Motor neuron (in vitro differentiated cells): Measurements from ENCODE around the gene GFY. TPM values are rescaled to one million over a fixed set of nuclear protein-coding genes. Genes with fewer than 3 reads are reported as not detected.
"Not testable (repeated sequence)": the region's sequence is repeated elsewhere in the genome, so short reads cannot be mapped to it uniquely, and the experiment has no call there.

Experiments used
- ATAC-seq, 8 experiments: fragments of 200-7000 bp; cut with Tn5 transposase; replicated peaks in 6 of 8; 2 replicates each; pipeline ENCODE4 v1.8.0; 2021; ENCODE audit warnings: mild to moderate bottlenecking in 8 of 8, moderate library complexity in 8 of 8
- H3K27ac ChIP-seq, 2 donors: fragments of 250-450 bp; sonication (Bioruptor Pico); 2 replicates each; pipeline ENCODE4 v1.9.0; 2021; ENCODE audit warnings: antibody characterized with exemption in 2 of 2, mild to moderate bottlenecking in 2 of 2, moderate library complexity in 1 of 2
- H3K4me1 ChIP-seq, 2 donors: fragments of 250-450 bp; sonication (Bioruptor Pico); replicated peaks in 1 of 2; 2 replicates each; pipeline ENCODE4 v1.6.1; 2021; ENCODE audit warnings: antibody characterized with exemption in 2 of 2, mild to moderate bottlenecking in 2 of 2, moderate library complexity in 1 of 2
- H3K4me3 ChIP-seq, 5 donors: fragments of 250-450 bp; sonication (Bioruptor Pico); 2 replicates each; pipeline ENCODE4 v1.9.0; 2021; ENCODE audit warnings: antibody characterized with exemption in 5 of 5, mild to moderate bottlenecking in 5 of 5, moderate library complexity in 4 of 5
- WGBS, 10 experiments: fragments of 450-650 bp; shearing (Covaris generic); methylation state at CpG; one replicate each; pipeline ENCODE4 v1.0.0; 2022; 5-methylcytosine and 5-hydroxymethylcytosine counted together
- in situ Hi-C, 9 experiments: fragments of 400-800 bp; cut with MboI; loops; one replicate each; pipeline ENCODE4 v1.15.0; 2021; ENCODE audit warnings: low sequenced_read_pairs in 9 of 9, low pct_unique_long_range_greater_than_20kb in 2 of 9; ENCODE audit not compliant: unreplicated experiment in 9 of 9
- total RNA-seq, 8 experiments: library from RNA; unstranded; fragments of 300-600 nt; gene quantifications; 2 replicates each; pipeline versions ENCODE4 v1.2.3 to v1.2.4, GENCODE V29; 2022

GFY gene
- total RNA-seq, 8 experiments from 2014 or later = 0.42 to 1.1 (median 0.67) TPM; not detected in 2

DNA sequence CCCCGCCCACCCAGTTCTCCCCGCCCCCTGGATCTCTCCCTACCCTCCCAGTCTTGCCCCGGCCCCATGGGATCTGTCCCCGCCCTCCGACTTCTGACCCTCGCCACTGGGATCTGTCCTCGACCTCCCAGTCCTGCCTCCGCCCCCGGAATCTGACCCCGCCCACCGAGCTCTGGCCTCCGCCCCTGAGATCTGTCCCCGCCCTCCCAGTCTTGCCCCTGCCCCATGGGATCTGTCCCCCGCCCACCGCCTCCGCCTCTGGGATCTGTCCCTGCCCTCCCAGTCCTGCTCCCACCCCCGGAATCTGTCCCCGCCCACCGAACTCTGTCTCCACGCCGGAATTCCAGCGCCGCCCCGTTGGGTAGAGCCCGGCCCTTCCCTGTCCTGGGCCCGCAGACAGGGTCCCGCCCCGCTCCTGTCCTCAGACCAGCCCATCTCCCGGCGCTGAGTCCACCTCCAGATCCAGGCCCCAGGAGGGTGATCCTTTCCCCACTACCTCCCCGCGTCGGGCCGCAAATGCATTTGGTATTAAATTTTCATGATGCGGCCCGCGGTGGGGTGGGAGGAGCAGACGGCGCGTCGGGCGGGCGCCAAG is 17.7 kb downstream of the GFY start:
- WGBS, 10 experiments = 0% methylated on average over 2 of the region's 43 CpGs; no CpG with 5 or more reads in 9 of the 10 experiments
- ATAC-seq = peak; percentile 54 to 77 (median 72)
- H3K4me3 ChIP-seq = peak overlapping the region; percentile 32 to 40 (median 34)
- H3K4me1 ChIP-seq = peaks cover 10 to 12% of the 10 kb centered on the region in 2 donors
- in situ Hi-C loops = loop anchor here in 2 of 9 experiments (10.0 kb wide), 1 partner anchor 48 kb away; no protein-coding TSS in a partner anchor
- peak overlapping the region in 1 of 2 donors; percentile 65 for H3K27ac ChIP-seq

DNA sequence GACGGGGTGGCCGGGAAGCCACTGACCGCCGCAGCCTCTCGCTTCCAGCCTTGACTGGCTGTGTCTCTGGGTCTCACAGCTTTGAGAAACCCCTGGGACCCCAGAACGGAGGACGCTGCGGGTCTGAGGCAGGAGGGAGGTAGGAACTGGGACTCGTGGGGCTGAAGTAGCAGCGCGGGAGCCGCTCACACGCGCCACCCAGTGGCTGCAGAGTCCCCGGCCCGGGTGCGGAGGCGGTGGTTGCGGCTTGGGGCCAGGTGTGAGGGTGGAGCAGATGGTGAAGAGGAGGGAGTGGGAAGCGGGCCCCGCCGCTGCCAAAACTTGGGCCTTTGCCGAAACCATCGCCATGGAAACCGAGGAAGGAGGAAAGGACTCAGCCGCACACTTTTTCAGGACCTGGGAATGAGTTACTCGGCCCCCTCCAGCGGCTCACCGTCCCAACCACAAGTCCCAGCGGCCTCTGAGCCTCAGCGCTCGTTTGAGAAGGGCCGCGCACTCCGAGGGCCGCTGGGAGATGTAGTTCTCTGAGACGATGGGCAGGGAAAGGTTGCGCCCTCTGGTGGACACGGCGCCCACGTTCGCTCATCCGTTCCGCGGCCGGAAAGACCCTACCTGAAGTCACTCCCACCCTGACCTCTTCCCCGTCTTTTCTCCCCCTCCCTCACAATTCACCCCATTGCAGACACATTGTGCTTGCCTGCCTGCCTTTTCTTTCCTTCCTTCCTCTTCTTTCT is 18.3 kb downstream of the GFY start:
- Histone ChIP-seq H3K4me3 (peak overlapping the region; percentile 32 to 40 (median 34)), H3K4me1 (peaks cover 10 to 12% of the 10 kb centered on the region in 2 donors), H3K27ac (peak overlapping the region in 1 of 2 donors; percentile 65)
- 0 to 4% (median 0%) methylated on average over 1 to 14 of the region's 47 CpGs; no CpG with 5 or more reads in 2 of the 10 experiments for WGBS, 10 experiments
- in situ Hi-C loops = loop anchor here in 2 of 9 experiments (10.0 kb wide), 1 partner anchor 49 kb away; no protein-coding TSS in a partner anchor
- peak; percentile 80 to 91 (median 86) for ATAC-seq

DNA sequence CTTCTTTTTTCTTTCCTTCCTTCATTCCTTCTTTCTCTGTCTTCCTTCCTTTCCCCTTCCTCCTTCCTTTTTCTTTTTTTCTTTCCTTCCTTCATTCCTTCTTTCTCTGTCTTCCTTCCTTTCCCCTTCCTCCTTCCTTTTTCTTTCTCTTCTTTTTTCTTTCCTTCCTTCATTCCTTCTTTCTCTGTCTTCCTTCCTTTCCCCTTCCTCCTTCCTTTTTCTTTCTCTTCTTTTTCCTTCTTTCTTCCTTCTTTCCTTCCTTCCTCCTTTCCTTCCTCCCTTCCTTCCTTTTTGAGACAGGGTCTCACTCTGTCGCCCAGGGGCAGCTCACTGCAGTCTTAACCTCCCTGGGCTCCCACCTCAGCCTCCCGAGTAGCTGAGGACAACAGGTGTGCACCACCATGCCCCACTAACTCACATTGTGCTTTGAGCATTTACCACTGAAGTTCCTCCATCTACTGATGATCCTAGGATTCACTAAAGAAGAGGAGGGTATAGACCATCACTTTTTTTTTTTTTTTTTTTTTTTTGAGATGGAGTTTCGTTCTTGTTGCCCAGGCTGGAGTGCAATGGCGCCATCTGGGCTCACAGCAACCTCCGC is 19.0 kb downstream of the GFY start:
- not testable (repeated sequence) for ATAC-seq, H3K4me3 ChIP-seq, H3K27ac ChIP-seq
- in situ Hi-C loops = loop anchor here in 2 of 9 experiments (10.0 kb wide), 1 partner anchor 49 kb away; no protein-coding TSS in a partner anchor
- 11 to 100% (median 60%) methylated on average over 1 to 5 of the region's 5 CpGs; no CpG with 5 or more reads in 1 of the 10 experiments for WGBS, 10 experiments
- H3K4me1 ChIP-seq = peaks cover 10 to 12% of the 10 kb centered on the region in 2 donors

DNA sequence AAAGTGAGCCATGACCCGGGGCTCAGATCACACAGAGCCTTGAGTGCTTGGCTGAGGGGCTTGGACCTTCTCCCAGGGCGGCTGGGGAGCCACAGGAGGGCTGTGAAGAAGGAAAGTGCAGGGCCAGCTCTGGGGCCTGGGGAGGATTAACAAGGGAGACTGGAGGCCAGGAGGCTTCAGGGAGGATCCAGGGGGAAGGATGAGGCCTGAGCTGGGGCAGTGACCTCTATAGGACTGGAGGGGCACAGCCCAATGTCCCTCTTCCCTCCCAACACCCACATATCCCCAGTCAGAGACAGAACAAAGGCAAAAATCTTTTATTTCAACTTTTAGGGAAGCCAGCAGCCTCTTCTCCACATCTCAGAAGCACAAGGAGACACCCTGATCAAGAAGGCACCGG is 20.8 kb downstream of the GFY start:
- no peak for ATAC-seq
- Histone ChIP-seq H3K4me1 (peaks cover 8 to 9% of the 10 kb centered on the region in 2 donors), H3K4me3 (no peak overlapping the region), H3K27ac (no peak overlapping the region)
- WGBS, 10 experiments = 80 to 100% (median 90%) methylated on average over 1 of the region's 3 CpGs; no CpG with 5 or more reads in 6 of the 10 experiments
- in situ Hi-C loops = loop anchor here in 2 of 9 experiments (10.0 kb wide), 1 partner anchor 51 kb away; no protein-coding TSS in a partner anchor

DNA sequence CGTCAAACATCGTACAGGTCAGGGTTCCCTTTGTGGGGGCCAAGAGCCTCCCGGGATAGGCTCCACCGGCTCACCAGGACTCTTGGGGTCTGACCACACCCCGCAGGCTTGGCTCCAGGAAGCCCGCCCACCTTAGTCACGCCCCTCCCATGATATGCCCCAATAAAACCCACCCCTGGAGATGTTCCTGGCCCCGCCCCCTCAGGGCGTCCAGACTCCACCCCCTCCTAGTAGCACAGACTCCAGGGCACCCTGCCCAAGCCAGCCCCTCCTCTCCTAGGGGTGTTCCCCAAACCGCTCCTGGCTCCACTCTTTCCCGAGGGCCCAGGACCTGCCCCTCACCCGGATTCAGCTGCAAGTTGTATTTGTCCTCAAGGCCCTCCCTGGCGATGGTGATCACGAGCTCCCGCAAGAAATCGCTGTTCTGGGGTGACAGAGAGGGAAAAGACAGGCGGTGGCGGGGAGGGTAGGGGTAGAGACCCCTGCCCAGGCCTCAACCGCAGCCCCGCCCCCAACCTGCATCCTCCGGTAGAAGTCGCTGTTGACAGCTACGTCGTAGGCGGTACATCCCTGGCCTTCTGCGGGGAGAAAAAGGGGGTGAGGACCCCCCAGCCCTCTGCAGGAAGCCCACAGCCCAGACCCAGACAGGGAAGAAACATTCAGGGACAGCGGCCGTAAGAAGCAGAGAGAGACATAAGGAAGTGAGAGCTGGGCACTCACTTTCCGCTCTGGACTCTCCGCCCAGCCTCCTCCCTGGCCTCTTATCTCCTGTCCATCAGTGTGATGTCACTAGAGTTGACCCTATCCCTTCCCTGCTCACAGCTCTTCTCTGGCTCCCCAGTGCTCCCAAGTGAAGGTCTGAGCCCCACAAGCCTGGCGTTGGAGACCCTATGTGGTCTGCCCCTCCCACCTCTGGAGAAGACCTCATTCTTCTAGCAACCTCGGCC is 22.6 kb downstream of the GFY start:
- WGBS, 10 experiments = 58 to 100% (median 93%) methylated on average over 1 to 11 of the region's 32 CpGs; no CpG with 5 or more reads in 5 of the 10 experiments
- no peak overlapping the region for H3K27ac ChIP-seq
- in situ Hi-C loops = loop anchor here in 2 of 9 experiments (10.0 kb wide), 1 partner anchor 53 kb away; no protein-coding TSS in a partner anchor
- peaks cover 0 to 2% of the 10 kb centered on the region in 2 donors for H3K4me1 ChIP-seq
- ATAC-seq = no peak
- H3K4me3 ChIP-seq = no peak overlapping the region

DNA sequence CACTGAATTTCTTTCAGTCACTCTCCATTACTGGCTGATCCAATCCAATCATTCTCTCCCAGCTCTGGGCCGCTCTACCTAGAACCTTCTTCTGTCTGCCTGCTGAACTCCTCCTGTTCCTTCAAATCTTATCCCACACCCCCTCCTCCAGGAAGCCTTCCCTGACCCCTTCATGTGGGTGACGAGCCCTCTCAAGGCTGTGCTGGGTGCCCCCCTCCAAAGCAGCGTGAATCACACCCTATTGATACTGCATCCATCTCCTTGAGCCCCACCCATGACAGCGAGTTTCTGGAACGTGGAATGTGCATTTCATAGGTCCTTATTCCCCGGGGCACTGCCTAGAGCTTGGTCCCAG is 23.2 kb downstream of the GFY start:
- Histone ChIP-seq H3K4me3 (no peak overlapping the region), H3K4me1 (peaks cover 0 to 2% of the 10 kb centered on the region in 2 donors), H3K27ac (no peak overlapping the region)
- in situ Hi-C loops = loop anchor here in 2 of 9 experiments (10.0 kb wide), 1 partner anchor 54 kb away; no protein-coding TSS in a partner anchor
- 53 to 100% (median 96%) methylated on average over 1 to 6 of the region's 6 CpGs; no CpG with 5 or more reads in 3 of the 10 experiments for WGBS, 10 experiments
- ATAC-seq = no peak

DNA sequence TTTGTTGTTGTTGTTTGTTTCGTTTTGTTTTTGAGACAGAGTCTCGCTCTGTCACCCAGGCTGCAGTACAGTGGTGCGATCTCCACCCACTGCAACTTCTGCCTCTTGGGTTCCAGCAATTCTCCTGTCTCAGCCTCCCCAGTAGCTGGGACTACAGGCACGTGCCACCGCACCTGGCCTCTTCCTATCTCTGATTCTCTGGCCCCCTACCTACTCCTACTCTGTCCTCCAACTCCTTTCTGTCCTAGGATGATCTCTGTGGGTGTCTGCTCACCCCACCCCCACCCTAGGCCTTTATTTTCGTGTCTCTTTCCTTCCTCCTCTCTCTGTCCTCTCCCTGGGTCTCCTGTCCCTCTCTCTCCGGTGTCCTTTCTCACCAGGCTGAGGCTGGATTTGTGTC is 25.2 kb downstream of the GFY start:
- Histone ChIP-seq H3K27ac (no peak overlapping the region), H3K4me3 (peak overlapping the region in 1 of 5 donors; percentile 64), H3K4me1 (peaks cover 5 to 6% of the 10 kb centered on the region in 2 donors)
- ATAC-seq = no peak
- WGBS, 10 experiments = 20 to 100% (median 100%) methylated on average over 1 to 3 of the region's 7 CpGs; no CpG with 5 or more reads in 4 of the 10 experiments
- in situ Hi-C loops = no loop called here

DNA sequence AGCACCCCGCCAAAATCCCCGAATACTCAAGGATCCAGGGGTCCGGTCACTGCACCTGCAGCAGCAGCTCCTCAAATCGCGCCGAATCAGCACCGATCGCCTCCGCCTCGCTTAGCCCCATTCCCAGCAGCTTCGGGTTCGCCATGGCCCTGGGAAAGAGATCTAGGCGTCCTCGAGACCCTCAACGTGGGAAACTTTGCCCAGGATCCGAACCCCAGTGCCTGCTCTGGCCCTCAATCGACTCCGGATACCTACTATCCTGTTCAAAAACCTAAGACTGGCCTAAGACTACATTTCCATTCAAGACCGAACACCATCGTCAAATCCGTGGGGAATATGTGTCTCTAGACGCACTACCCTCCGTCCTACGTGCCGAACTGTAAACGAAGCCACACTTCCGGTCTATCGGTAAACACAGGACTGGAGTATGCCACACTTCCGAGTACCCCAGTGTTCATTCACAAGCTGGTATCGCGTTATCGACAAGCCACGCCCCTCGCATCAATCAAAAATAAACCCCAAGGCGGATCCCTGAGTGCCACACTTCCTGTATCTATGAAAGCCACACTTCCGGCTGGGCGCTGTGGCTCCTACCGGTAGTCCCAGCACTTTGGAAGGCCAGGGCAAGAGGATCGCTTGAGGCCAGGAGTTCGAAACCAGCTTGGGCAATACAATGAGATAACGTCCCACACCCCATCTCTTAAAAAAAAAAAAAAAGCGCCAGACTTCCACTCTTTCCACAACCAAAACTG is 26.4 kb downstream of the GFY start, which contains the start of gene PIH1D1:
PIH1D1 (minus strand) TSS at position 385 of the 752 bp plus-strand sequence; CDS start at position 145, 240 bp downstream.
- H3K4me1 ChIP-seq = peaks cover 5 to 6% of the 10 kb centered on the region in 2 donors
- H3K4me3 ChIP-seq = peak within 1 kb of the TSS; percentile 64 to 83 (median 64)
- WGBS, 10 experiments = 0 to 3% (median 0%) methylated on average over 1 to 23 of the region's 42 CpGs; no CpG with 5 or more reads in 1 of the 10 experiments
- H3K27ac ChIP-seq = peak within 1 kb of the TSS; percentile 94
- in situ Hi-C loops = no loop called here
- ATAC-seq = peak; percentile 68 to 82 (median 72)

DNA sequence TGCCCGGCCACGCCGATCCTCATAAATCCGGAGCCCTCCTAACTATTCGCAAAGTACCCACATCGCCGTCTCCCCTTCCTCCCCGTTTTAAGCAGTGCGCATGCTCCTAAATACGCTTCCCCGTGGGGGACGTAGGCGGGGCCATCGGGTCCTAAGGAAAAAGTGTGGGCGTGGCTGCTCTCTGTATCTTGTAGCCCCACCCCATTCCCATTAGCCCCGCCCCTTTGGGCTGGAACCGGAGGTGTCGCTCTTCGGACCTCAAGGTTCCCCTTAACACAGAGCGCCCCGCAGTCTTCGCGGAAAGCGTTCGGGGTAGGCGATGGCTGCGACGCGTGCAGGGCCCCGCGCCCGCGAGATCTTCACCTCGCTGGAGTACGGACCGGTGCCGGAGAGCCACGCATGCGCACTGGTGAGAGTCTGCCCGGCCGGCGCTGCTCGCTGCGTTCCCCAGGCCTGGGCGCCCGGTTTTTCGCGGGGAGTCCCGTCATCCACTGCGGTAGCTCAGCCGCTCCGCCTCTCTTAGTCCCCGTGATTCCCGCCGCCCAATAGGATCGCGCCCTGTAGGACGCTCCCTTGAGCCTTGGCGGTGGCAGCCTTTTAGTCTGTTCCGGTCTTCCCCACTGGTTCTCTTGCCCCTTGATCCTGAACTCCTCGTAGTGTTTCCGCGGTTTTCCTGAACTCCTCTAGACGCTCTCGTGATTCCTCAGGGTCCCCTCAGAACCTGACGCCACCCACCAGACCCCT is 28.0 kb downstream of the GFY start, which contains the start of gene ALDH16A1:
ALDH16A1 (plus strand) TSS at position 213 of the 744 bp plus-strand sequence; CDS start at position 320, 107 bp downstream.
- in situ Hi-C loops = no loop called here
- 0 to 7% (median 0%) methylated on average over 1 to 36 of the region's 66 CpGs; no CpG with 5 or more reads in 1 of the 10 experiments for WGBS, 10 experiments
- Histone ChIP-seq H3K4me3 (peak within 1 kb of the TSS; percentile 54 to 83 (median 64)), H3K4me1 (peaks cover 5 to 6% of the 10 kb centered on the region in 2 donors), H3K27ac (peak within 1 kb of the TSS; percentile 94)
- peak; percentile 73 to 90 (median 88) for ATAC-seq

DNA sequence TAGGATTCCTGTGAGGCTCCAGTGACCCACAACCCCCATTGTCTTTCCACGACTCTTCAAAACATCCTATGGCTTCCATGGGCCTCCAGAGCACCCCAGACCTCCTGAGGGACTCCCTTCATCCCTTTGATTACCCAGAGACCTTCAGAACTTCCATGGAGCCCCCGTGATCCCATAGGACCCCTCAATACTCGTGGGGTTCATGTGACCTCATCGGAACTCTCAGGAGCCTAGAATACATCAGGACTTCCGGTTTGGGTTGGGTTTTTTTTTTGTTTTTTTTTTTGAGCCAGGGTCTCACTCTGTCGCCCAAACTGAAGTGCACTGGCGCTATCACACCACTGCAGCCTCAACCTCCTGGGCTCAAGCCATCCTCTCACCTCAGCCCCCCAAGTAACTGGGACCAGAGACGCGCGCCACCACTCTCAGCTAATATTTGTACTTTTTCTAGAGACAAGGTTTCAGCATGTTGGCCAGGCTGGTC is 28.6 kb downstream of the GFY start:
- Histone ChIP-seq H3K4me1 (peaks cover 5 to 6% of the 10 kb centered on the region in 2 donors), H3K27ac (peak overlapping the region; percentile 94), H3K4me3 (peak overlapping the region; percentile 54 to 83 (median 64))
- in situ Hi-C loops = no loop called here
- WGBS, 10 experiments = 0 to 47% (median 18%) methylated on average over 1 to 6 of the region's 10 CpGs; no CpG with 5 or more reads in 2 of the 10 experiments
- ATAC-seq = peak in 1 of 8 experiments; percentile 1
